GM18507 (cell line): ENCODE results near the gene VIL1.

Experiments used
- DNase-seq: peaks from one replicate; pipeline ENCODE4 v3.0.0; 2011; ENCODE audit warnings: low read depth; ENCODE audit not compliant: insufficient read length; ENCODE audit errors: extremely low spot score
- FAIRE-seq: peaks from 2 replicates; lab custom pipeline; 2011; peaks lifted over from hg19 to GRCh38; lab: Jason Lieb, UNC

Gene VIL1

GRCh38 chr2:218393750-218394290 is 25.1 kb upstream of the VIL1 start:
- DNase-seq = no peak
- no peak for FAIRE-seq

DNA sequence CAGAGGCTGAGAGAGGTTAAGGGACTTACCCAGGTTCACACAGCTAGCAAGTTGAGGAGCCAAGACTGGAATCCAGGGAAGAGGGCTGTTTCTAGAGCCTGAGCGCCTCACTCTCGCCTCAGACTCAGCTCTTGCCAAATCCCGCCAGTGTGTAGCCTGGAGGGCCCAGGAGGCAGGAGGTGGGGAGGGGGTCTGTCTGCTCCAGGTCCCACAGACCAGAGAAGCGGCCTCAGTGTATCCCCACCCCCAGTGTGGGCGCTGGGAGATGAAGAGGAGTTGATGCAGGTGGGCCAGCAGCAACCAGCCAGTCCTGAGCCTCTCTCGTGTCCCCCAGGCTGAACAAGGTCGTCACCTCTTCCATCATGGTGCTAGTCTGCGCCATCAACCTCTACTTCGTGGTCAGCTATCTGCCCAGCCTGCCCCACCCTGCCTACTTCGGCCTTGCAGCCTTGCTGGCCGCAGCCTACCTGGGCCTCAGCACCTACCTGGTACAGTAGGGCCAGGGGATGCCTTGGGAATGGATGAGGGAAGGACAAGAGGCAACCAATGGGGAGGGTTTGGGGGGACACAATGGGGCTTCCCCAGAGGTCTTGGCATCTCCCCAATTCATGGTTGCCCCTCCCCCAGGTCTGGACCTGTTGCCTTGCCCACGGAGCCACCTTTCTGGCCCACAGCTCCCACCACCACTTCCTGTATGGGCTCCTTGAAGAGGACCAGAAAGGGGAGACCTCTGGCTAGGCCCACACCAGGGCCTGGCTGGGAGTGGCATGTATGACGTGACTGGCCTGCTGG is 24.4 kb upstream of the VIL1 start:
- FAIRE-seq = no peak
- no peak for DNase-seq

GRCh38 chr2:218395090-218395444 is 23.9 kb upstream of the VIL1 start:
- FAIRE-seq (no peak), DNase-seq (no peak)

DNA sequence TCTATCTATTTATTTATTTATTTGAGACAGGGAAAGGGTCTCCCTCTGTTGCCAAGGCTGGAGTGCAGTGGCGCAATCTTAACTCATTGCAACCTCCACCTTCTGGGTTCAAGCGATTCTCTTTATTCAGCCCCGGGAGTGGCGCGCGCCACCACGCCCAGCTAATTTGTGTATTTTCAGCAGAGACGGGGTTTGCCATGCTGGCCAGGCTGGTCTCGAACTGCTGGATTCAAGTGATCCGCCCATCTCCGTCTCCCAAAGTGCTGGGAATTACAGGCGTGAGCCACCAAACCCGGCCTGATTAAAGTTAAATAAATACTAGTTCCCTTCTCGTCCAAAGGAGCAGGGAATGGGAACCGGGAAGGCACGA is 23.5 kb upstream of the VIL1 start:
- FAIRE-seq (peak; percentile 5), DNase-seq (no peak)

- FAIRE-seq (peak; percentile 96), DNase-seq (peak; percentile 75)
Observed at GRCh38 chr2:218395826-218396687, 22.9 kb upstream of the VIL1 start.

- FAIRE-seq = peak; percentile 15
- no peak for DNase-seq
Observed at GRCh38 chr2:218396688-218397462, 22.0 kb upstream of the VIL1 start.

- DNase-seq (no peak), FAIRE-seq (no peak)
Observed at GRCh38 chr2:218397463-218397819, 21.5 kb upstream of the VIL1 start.

- DNase-seq (no peak), FAIRE-seq (peak; percentile 92)
Observed at GRCh38 chr2:218397820-218398436, 21.0 kb upstream of the VIL1 start.

DNA sequence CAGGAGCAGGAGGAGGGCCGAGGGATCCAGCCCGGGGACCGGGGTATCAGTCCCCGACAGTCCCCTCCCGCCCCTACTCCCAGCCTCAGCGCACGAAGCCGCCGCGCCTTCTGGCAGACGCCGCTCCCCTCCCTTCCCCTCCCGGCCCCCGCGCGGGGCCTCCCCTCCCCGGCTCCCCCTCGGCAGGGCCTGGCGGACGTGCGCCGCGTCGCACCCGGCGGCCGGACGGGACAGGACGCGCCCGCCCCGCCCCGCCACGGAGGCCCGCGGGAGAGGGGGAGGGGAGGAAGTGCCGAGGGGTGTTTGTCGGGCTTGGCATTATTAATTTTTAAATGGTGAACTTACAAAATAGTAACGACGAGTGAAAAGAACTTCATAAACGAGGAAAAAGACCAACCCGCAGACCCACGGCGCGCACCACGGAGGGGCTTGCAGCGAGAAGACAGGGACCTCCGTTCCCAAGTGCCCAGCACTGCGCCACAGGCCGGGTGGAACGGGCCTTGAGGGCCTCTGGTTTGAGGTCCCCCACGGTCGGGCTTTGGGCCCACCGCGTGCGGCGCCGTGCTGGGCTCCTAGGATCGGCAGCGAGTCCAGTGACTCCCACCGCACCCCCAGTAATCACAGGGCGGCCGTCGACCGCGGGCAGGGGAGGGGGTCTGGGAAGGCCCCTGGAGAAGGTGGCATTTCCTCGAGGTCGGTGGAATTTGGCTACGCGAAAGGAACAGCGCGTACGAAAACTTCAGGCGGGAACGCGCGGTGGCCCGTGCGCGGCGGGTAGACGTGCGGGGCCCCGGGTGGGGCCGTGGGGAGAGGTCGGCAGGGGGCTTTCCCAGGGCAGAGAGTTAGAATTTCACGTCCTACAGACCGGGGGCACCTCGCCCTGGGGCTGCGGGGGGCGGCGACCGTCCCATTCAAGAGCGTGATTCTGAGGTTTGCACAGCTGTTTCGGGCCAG is 20.2 kb upstream of the VIL1 start:
- DNase-seq (no peak), FAIRE-seq (no peak)

DNA sequence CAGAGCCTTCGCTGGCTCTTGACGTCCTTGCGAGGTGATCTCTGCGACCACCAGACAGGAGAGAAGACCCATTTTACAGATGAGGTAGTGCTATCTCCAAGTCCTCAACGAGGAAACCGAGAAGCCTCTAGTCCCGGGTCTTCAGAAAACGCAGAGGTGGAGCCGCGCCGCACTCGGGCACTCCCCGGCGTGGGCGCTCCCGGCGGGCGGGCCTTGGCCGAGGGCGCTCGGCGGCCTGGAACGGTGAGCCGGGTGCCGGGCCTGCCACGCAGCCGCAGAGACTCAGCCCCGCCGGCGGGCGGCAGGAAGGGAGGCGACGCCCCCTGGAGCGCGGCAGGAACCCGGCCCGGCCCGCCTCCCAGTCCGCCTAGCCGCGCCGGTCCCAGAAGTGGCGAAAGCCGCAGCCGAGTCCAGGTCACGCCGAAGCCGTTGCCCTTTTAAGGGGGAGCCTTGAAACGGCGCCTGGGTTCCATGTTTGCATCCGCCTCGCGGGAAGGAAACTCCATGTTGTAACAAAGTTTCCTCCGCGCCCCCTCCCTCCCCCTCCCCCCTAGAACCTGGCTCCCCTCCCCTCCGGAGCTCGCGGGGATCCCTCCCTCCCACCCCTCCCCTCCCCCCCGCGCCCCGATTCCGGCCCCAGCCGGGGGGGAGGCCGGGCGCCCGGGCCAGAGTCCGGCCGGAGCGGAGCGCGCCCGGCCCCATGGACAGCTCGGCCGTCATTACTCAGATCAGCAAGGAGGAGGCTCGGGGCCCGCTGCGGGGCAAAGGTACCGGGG is 19.3 kb upstream of the VIL1 start, which contains the start of gene CTDSP1:
TSS of gene CTDSP1 (plus strand) at position 478 of the 776 bp plus-strand sequence. CDS start at position 701, 223 bp downstream.
- FAIRE-seq = peak; percentile 96
- DNase-seq = peak; percentile 75

DNA sequence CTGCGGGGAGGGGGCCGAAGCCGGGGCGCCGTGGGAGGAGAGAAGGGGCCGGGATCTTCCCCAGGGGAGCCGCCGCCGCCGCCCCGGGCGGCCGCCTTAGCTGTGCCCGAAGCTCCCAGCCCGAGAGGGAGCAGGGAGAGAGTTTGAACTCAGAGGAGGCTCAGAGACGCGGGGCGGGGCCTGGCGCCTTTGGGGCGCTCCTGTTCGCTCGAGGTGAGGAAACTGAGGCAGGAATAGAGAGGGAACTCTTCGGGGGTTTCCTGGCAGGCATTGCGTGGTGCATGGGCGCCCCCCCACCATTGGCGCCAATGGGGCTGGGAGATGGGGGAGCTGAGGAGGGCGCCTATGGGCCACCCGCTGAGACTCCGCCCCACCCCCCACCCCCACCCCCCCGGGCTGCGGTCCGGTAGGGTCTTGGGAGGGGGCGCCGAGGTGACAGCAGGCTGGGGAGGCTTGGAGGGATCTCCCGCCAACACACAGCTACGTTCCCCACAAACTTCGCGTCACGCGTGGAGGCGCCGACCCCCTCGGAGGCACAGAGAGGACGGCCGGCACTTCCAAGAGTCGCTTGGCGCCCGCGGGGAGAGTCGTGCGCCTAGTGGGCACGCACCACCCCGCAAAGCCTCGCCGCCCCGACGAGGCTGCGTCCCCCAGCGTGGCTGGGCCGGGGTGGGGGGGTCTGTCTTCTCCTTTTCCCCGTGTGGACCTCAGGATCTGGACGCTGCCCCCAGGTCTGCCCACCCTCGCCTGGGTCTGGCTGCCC is 18.6 kb upstream of the VIL1 start:
- FAIRE-seq = no peak
- no peak for DNase-seq

DNA sequence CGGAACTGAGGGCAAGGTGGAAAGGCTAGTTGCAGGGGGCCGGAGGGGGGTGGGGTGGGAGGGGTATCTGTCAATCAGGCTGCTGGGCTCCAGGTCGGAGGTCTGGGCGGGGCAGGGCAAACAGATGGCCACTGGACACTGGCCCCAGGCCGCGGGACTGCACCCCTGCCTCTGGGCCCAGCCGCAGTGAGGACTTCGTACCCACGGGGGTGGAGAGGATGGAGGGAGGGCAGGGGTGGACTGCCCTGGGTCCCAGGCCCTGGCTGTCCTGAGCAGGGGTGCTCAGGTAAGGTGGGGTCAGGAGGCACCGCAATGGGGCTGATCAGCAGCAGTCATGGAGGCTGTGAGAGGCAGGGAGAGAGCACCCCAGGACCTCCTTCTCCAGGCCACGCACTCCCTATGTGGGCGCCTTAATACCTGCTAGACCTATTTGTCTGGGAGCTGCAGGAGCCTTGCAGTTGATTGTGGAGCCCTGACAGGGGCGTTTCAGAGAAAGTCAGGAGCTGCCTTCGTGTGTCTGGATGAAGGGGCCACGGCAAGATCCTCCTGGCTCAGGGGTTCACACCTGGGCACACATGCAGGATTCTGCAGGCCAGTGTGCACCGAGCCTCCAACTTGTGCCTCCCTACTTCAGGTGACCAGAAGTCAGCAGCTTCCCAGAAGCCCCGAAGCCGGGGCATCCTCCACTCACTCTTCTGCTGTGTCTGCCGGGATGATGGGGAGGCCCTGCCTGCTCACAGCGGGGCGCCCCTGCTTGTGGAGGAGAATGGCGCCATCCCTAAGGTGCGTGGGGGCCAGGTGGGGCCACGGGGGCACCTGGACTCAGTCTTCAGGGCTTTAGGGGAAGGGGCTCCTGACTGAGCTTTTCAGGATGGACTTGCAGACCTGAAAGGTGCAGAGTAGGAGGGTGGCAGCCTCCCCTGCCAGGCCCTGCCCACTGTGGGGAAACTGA is 17.7 kb upstream of the VIL1 start:
- FAIRE-seq = no peak
- DNase-seq = no peak

GRCh38 chr2:218401890-218402289 is 17.0 kb upstream of the VIL1 start:
- FAIRE-seq (no peak), DNase-seq (no peak)

GRCh38 chr2:218402491-218402901 is 16.4 kb upstream of the VIL1 start:
- FAIRE-seq = no peak

GRCh38 chr2:218402911-218403411 is 16.0 kb upstream of the VIL1 start:
- DNase-seq = no peak
- FAIRE-seq = no peak

More at GRCh38 chr2:218402491-218402901, 16.4 kb upstream of the VIL1 start:
- no peak for DNase-seq

DNA sequence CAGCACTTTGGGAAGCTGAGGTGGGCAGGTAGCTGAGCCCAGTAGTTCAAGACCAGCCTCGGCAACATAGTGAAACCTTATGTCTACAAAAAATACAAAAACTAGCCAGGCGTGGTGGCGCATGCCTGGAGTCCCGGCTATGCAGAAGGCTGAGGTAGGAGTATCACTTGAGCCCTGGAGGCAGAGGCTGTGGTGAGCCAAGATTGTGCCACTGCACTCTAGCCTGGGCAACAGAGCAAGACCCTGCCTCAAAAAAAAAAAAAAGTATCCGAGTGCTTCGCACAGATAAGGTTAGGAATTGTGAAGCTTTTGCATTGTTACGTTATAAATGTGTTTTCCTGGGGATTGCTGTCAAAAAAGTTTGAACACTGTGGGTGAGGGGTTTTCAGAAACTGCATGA is 15.1 kb upstream of the VIL1 start:
- FAIRE-seq = no peak
- DNase-seq = no peak
